ENCODE results near the gene CLC.

DNA sequence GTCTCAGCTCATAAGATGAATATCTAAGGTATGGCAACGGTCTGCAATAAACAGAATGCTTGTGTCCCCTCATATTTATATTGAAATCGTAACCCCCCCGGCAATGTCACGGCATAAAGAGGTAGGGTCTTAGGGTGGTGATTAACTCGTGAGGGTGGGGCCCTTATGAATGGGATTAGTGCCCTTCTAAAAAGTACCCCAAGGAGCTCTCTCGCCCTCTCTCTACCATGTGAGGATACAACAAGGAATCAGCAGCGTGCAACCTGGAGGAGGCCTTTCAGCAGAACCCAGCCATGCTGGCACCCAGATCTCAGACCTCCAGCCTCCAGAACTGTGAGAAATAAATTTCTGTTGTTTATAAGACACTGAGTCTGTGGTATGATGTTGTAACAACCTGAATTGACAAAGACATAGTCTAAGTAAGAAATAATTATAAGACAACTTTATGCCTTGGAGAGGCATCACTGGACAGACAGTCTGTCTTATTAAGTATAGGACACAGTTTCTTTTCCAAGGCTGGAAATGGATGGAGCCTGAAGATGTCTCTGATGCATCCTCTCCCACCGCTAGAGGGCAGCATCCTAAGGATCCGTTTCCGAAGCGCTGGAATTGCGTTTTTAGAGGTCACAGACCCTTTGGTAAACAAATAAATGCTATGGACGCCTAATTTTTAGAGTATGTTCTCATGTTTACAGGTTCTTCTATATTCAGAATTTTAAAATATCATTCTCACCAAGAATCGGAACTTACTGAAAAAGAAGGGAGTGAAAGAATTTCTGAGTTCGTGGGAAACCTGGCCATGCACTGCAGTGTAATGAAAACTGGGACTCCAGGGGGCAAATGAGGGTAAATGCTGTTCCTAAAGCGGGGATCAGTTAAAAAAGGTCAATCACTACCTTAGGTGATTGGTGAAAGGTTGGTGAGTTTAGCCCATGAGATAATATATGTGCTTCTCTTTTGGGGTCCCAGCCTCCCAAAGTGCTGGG lies 27.6 kb upstream of the CLC start:
- TF ChIP-seq JUND (IDR thresholded peaks at IDR 0.05; ENCODE audit: low read length) (no peak), RAD21 (IDR thresholded peaks at IDR 0.05 in 1 of 2, conservative IDR thresholded peaks at IDR 0.05 in 1 of 2; ENCODE audit: low read depth in 2 of 2, low read length in 2 of 2) (peak in 1 of 2 experiments; percentile 49; a peak in 3 of 4 replicates), NANOG (IDR thresholded peaks at IDR 0.05; ENCODE audit: insufficient read depth, low read depth, low read length, poor library complexity, severe bottlenecking) (no peak), BACH1 (IDR thresholded peaks at IDR 0.05; ENCODE audit: low read length) (no peak), POLR2A (IDR thresholded peaks at IDR 0.05; ENCODE audit: control extremely low read depth in 1 of 2, low read depth in 2 of 2, low read length in 2 of 2) (no peak), GABPA (IDR thresholded peaks at IDR 0.05; ENCODE audit: borderline replicate concordance, insufficient read depth, low read length) (no peak), TAF1 (IDR thresholded peaks at IDR 0.05; ENCODE audit: low read depth, low read length) (no peak)
- TF ChIP-seq, protein P1, sequence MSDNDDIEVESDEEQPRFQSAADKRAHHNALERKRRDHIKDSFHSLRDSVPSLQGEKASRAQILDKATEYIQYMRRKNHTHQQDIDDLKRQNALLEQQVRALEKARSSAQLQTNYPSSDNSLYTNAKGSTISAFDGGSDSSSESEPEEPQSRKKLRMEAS (IDR thresholded peaks at IDR 0.05), result no peak
